ENCODE data around the gene ITIH4.

Gene ITIH4

DNA sequence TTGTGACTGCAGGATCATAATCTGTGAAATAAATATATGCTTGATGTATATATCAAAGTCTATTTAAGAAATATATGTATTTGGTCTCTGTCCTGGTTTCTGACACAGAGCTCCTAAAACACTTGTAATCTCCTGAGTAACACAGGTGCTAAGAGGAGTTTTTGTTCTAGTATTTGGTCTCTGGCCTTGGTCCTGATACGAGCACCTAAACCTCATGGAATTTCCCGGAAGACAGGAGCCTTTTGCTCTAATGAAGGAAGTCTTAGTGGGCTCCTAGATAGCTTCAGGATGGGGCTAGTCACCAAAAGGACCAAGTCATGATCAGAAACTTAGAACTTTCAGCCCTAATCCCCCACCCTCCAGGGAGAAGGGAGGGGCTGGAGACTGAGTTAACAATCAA, 23.5 kb upstream of the ITIH4 start:
- TF ChIP-seq, protein P1, sequence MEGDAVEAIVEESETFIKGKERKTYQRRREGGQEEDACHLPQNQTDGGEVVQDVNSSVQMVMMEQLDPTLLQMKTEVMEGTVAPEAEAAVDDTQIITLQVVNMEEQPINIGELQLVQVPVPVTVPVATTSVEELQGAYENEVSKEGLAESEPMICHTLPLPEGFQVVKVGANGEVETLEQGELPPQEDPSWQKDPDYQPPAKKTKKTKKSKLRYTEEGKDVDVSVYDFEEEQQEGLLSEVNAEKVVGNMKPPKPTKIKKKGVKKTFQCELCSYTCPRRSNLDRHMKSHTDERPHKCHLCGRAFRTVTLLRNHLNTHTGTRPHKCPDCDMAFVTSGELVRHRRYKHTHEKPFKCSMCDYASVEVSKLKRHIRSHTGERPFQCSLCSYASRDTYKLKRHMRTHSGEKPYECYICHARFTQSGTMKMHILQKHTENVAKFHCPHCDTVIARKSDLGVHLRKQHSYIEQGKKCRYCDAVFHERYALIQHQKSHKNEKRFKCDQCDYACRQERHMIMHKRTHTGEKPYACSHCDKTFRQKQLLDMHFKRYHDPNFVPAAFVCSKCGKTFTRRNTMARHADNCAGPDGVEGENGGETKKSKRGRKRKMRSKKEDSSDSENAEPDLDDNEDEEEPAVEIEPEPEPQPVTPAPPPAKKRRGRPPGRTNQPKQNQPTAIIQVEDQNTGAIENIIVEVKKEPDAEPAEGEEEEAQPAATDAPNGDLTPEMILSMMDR (IDR thresholded peaks at IDR 0.05; ENCODE audit: low read depth, low read length, missing control alignments): no peak
- in situ Hi-C loops (cut with HindIII; ENCODE audit: low sequenced_read_pairs): no loop called here
- no peak for DNase-seq (ENCODE audit: low read depth)
- H3K4me3 ChIP-seq (ENCODE audit: low read depth, low read length): no peak overlapping the region

DNA sequence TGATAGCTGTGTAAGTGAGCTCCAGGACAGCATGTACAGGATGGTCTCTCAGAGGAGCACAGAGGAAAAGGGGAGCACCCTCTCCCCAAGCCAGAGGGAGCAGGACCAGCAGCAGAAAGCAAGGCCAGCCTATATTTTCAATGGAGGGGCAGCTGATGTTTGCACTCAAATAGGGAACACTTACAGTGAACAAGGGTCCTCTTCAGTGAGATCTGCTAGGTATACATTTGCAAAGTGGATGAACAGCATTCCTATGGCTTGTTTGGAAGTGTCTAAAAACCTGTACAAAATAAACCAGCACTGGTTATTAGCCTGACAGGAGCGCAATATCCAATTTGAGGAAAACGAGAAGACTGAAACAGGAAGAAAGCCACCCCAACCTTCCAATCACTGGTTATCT, 21.9 kb upstream of the ITIH4 start:
- DNase-seq (ENCODE audit: low read depth): no peak
- in situ Hi-C loops (cut with HindIII; ENCODE audit: low sequenced_read_pairs): no loop called here

DNA sequence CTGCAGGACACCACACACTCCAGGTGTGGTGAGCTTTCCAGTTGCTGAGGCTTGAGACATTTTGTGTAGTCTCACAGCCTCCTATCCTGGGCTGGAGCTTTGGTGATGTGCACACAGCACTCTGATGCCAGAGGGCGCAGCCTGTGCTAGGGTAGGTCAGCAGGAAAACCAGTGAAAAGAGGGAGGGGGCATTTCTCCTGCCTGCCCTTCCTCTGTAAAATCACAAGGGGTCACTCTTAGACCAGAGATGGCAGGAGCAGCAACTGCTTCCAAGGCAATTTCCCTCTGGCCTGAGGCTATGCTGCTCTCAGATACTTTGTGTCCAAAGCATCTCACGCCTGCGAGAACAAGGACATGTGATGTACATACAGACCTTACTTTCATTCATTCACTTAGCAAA, 20.9 kb upstream of the ITIH4 start:
- DNase-seq (ENCODE audit: low read depth): peak; percentile 11
- in situ Hi-C loops (cut with HindIII; ENCODE audit: low sequenced_read_pairs): no loop called here
- no peak overlapping the region for H3K4me3 ChIP-seq (ENCODE audit: low read depth, low read length)
- TF ChIP-seq, protein P1 (IDR thresholded peaks at IDR 0.05; ENCODE audit: low read depth, low read length, missing control alignments): peak; percentile 68

More for the DNA sequence above, 21.9 kb upstream of the ITIH4 start:
- no peak overlapping the region for H3K4me3 ChIP-seq (ENCODE audit: low read depth, low read length)
- TF ChIP-seq, protein P1 (IDR thresholded peaks at IDR 0.05; ENCODE audit: low read depth, low read length, missing control alignments): no peak

DNA sequence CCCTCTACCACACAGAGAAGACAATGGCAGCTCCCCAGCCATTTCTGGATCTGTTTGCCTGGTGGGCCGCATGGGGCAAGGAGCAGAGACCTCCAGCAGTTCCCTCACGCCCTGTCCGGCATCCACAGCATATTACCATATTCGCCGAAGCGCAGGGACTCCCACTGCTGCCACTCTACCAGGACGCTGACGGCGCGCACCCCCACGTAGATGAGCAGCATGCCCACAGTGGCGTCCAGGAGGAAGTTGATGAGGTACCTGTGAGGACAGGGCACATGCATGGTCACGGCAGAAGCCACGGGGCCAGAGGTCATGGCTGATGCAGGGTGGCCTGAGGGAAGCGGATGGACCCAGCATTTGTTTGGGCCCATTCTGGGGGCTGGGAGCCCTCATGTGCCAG, 19.2 kb upstream of the ITIH4 start:
- in situ Hi-C loops (cut with HindIII; ENCODE audit: low sequenced_read_pairs): no loop called here
- no peak overlapping the region for H3K4me3 ChIP-seq (ENCODE audit: low read depth, low read length)
- TF ChIP-seq, protein P1 (IDR thresholded peaks at IDR 0.05; ENCODE audit: low read depth, low read length, missing control alignments): no peak
- DNase-seq (ENCODE audit: low read depth): no peak

DNA sequence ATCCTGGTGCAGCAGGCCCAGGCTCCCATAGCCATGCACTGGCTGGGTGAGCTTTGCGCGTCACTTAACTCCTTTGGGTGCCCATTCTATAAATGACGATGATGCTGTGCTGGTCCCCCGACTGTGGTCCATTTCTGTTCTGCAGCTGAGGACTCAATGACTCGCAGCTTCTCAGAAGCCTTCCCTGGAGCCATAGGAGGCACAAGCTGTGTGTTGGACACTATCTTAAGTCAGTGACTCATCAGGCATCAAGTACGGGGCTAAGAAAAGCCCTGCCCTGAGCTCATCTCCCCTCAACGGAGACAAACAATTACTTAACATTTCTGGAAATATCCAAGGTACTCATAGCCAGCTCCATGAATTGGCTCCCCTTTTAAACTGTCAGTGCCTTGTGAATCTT, 18.1 kb upstream of the ITIH4 start:
- in situ Hi-C loops (cut with HindIII; ENCODE audit: low sequenced_read_pairs): no loop called here

DNA sequence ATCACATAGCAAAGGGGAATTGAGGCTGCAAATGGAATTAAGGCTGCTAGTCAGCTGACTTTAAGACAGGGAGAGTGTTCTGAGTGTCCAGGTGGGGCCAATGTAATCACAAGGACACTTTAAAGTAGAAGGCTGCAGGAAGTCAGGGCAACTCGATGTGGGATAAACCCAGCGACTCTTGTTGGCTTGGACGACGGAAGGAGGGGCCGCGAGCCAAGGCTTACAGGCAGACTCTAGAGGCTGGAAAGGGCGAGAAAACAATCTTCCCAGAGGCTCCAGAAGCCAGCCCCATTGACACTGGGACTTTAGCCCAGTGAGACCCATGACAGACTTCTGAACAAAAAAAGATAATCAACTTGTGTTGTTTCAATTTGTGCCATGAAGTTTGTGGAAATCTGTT, 17.3 kb upstream of the ITIH4 start:
- TF ChIP-seq, protein P1 (IDR thresholded peaks at IDR 0.05; ENCODE audit: low read depth, low read length, missing control alignments): no peak
- DNase-seq (ENCODE audit: low read depth): no peak
- no peak overlapping the region for H3K4me3 ChIP-seq (ENCODE audit: low read depth, low read length)
- in situ Hi-C loops (cut with HindIII; ENCODE audit: low sequenced_read_pairs): no loop called here

More for the DNA sequence above, 18.1 kb upstream of the ITIH4 start:
- DNase-seq (ENCODE audit: low read depth): peak; percentile 31
- no peak overlapping the region for H3K4me3 ChIP-seq (ENCODE audit: low read depth, low read length)
- TF ChIP-seq, protein P1 (IDR thresholded peaks at IDR 0.05; ENCODE audit: low read depth, low read length, missing control alignments): no peak

DNA sequence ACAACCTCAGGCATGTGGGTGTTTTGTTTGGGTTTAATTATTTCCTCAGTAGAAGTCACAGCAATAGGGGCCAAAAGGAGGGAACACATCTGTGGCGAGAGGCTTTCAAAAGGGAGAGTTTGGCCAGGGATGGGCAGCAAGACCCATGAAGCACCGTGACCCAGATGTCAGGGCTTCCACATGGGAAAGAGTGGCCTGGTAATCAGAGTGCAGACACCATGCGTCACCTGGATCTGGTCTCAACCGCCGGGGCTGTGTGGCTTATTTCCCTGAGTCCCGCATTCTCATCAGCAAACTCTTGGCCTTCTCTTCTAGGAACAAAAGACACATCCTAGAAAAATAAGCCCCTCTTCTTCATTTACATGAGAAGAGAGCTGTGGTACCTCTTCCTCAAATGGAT, 16.8 kb upstream of the ITIH4 start:
- TF ChIP-seq, protein P1 (IDR thresholded peaks at IDR 0.05; ENCODE audit: low read depth, low read length, missing control alignments): no peak
- no peak for DNase-seq (ENCODE audit: low read depth)
- no peak overlapping the region for H3K4me3 ChIP-seq (ENCODE audit: low read depth, low read length)
- in situ Hi-C loops (cut with HindIII; ENCODE audit: low sequenced_read_pairs): no loop called here

All from astrocyte of the cerebellum (primary cell).